ENCODE data around the gene CARD9. TPM values are rescaled to one million over a fixed set of nuclear protein-coding genes. Genes with fewer than 3 reads are reported as not detected.

Gene CARD9, protein sequence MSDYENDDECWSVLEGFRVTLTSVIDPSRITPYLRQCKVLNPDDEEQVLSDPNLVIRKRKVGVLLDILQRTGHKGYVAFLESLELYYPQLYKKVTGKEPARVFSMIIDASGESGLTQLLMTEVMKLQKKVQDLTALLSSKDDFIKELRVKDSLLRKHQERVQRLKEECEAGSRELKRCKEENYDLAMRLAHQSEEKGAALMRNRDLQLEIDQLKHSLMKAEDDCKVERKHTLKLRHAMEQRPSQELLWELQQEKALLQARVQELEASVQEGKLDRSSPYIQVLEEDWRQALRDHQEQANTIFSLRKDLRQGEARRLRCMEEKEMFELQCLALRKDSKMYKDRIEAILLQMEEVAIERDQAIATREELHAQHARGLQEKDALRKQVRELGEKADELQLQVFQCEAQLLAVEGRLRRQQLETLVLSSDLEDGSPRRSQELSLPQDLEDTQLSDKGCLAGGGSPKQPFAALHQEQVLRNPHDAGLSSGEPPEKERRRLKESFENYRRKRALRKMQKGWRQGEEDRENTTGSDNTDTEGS
- 10.0 TPM for total RNA-seq
- long read RNA-seq, transcript CARD9-201 (13 exons, 2,123 nt): major isoform, 5 of 24 reads
- long read RNA-seq, partial matches to known transcripts: 4 of 24 reads
- long read RNA-seq, other reads (novel, unspliced or antisense): 15 of 24 reads

DNA sequence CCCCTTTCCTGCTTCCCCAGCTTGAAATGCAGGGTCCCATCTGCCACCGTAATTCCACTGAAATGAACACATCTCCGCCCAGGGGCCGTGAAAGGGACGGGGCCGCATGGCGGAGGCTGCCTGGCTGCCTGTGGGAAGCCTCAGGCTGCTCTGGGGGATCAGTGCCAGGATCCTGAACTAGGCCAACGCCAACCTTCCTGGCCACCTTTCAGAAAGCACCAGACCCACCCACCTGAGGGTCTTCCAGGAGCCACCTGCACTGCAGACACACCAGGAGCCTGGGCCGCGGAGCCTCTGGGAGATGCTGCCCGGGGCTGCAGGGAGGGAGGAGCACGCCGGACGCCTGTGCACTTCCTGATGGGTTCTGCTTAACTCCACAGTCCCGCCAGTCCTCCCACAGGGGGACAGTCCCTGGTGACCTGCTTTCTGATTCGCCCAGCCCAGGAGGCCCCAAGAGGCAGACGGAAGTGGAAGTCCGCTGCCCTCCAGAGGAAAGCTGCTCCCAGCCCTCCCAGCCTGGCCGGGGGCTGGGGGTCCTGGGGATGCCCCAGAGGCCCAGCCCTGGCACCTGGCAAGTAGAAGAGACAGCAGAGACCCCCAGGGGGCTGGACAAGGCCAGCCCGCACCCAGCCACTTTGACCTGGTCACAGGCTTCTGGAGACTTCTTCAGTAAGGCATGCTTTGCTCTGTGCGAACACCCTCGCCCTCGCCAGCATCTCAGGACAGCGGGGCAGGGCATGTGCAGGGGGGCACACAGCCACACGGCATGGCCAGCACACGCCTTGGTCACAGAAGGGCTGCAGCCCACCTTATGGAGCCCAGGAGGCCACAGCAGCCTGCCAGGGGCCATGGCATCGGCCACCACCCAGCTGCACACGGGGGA, at the start of gene CARD9:
CARD9 (minus strand) TSS at position 370 of the 883 bp plus-strand sequence. CDS start 1,591 bp downstream, outside the sequence.
- no peaks in the 10 kb centered on the region for H3K27me3 ChIP-seq
- peaks cover 8% of the 10 kb centered on the region for H3K4me1 ChIP-seq
- H3K36me3 ChIP-seq: no peaks in the 10 kb centered on the region
- TF ChIP-seq, protein P1, sequence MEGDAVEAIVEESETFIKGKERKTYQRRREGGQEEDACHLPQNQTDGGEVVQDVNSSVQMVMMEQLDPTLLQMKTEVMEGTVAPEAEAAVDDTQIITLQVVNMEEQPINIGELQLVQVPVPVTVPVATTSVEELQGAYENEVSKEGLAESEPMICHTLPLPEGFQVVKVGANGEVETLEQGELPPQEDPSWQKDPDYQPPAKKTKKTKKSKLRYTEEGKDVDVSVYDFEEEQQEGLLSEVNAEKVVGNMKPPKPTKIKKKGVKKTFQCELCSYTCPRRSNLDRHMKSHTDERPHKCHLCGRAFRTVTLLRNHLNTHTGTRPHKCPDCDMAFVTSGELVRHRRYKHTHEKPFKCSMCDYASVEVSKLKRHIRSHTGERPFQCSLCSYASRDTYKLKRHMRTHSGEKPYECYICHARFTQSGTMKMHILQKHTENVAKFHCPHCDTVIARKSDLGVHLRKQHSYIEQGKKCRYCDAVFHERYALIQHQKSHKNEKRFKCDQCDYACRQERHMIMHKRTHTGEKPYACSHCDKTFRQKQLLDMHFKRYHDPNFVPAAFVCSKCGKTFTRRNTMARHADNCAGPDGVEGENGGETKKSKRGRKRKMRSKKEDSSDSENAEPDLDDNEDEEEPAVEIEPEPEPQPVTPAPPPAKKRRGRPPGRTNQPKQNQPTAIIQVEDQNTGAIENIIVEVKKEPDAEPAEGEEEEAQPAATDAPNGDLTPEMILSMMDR (IDR thresholded peaks at IDR 0.05): no peak
- H3K4me3 ChIP-seq: peak within 1 kb of the TSS; percentile 43
- intact Hi-C loops (cut with DNase I): no loop called here
- no peaks in the 10 kb centered on the region for H3K9me3 ChIP-seq
- H3K27ac ChIP-seq: peak within 1 kb of the TSS; percentile 53
- peak; percentile 82 for ATAC-seq
- peak; percentile 82 for DNase-seq

GRCh38 chr9:136422876-136423275, 49.4 kb upstream of the CARD9 start:
- intact Hi-C loops (cut with DNase I): no loop called here
- Histone ChIP-seq H3K36me3 (peaks cover 71% of the 10 kb centered on the region), H3K27ac (no peak overlapping the region), H3K4me1 (no peaks in the 10 kb centered on the region), H3K9me3 (no peaks in the 10 kb centered on the region), H3K4me3 (no peak overlapping the region), H3K27me3 (no peaks in the 10 kb centered on the region)
- DNase-seq (no peak), ATAC-seq (no peak)
- TF ChIP-seq, protein P1 (IDR thresholded peaks at IDR 0.05): no peak

DNA sequence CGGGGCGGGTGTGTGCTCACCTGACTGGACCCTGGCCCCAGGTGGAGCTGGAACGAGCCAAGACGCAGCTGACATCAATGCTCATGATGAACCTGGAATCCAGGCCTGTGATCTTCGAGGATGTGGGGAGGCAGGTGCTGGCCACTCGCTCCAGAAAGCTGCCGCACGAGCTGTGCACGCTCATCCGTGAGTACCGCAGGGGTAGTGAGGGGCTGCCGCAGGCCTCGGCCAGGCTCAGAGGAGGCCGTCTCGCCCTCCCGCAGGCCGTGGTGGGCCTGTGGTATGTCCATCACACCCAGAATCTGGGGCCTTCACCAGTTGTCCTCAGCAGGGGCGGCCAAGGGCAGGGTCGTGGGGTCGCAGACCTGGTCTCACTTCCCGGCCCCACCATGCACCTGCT, 48.3 kb upstream of the CARD9 start:
- H3K36me3 ChIP-seq: peaks cover 82% of the 10 kb centered on the region
- ATAC-seq: no peak
- no peak overlapping the region for H3K27ac ChIP-seq
- no peak for DNase-seq
- TF ChIP-seq, protein P1 (IDR thresholded peaks at IDR 0.05): no peak
- no peak overlapping the region for H3K4me3 ChIP-seq
- intact Hi-C loops (cut with DNase I): no loop called here
- H3K9me3 ChIP-seq: no peaks in the 10 kb centered on the region
- H3K4me1 ChIP-seq: no peaks in the 10 kb centered on the region
- no peaks in the 10 kb centered on the region for H3K27me3 ChIP-seq

DNA sequence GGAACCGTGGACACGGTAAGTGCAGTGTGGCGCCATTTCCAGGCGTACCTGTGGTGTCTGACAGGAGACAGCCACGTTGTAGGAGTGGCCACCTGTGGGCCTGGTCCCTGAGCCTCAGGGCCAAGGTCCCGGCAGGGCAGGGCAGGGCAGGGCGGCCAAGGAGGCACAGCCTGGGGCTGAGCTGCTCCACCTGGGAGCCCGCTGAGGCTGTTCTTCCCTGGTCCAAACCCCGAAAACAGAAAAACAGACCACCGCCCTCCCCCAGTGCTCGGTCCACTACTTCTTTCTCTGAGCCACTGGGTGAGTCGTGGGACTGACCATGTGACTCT, 45.6 kb upstream of the CARD9 start:
- no peak for DNase-seq
- H3K27ac ChIP-seq: no peak overlapping the region
- H3K4me1 ChIP-seq: no peaks in the 10 kb centered on the region
- H3K9me3 ChIP-seq: no peaks in the 10 kb centered on the region
- TF ChIP-seq, protein P1 (IDR thresholded peaks at IDR 0.05): no peak
- no peak overlapping the region for H3K4me3 ChIP-seq
- H3K36me3 ChIP-seq: peaks cover 100% of the 10 kb centered on the region
- H3K27me3 ChIP-seq: no peaks in the 10 kb centered on the region
- ATAC-seq: no peak
- intact Hi-C loops (cut with DNase I): no loop called here

DNA sequence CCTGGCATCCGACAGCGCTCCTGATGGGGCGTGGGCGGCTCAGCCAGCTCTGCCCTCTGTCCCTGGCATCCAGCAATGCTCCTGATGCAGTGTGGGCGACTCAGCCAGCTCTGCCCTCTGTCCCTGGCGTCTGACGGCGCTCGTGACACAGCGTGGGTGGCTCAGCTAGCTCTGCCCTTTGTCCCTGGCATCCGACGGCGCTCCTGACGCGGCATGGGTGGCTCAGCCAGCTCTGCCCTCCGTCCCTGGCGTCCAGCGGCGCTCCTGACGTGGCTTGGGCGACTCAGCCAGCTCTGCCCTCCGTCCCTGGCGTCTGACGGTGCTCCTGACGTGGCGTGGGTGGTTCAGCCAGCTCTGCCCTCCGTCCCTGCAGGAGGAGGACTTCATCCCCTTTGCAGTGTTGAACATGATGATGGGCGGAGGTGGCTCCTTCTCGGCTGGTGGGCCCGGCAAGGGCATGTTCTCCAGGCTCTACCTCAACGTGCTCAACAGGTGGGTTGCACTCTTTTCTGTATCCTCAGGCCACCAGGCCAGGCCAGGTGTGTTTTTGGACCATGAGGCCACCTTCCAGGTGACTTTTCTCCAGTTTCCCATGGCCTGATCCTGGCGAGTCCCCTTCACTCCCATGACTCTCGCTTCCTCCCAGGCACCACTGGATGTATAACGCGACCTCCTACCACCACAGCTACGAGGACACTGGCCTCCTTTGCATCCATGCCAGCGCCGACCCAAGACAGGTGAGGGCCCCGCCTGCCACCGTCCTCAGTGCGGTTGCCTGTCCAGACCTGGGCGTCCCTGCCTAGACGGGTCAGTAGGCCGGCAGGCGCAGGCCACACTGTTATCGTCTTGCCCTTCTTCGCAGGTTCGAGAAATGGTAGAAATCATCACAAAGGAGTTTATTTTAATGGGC, 45.0 kb upstream of the CARD9 start:
- intact Hi-C loops (cut with DNase I): no loop called here

More for the DNA sequence above, 45.0 kb upstream of the CARD9 start:
- H3K4me1 ChIP-seq: no peaks in the 10 kb centered on the region
- H3K27ac ChIP-seq: no peak overlapping the region
- H3K36me3 ChIP-seq: peaks cover 100% of the 10 kb centered on the region
- H3K27me3 ChIP-seq: no peaks in the 10 kb centered on the region
- ATAC-seq (no peak), DNase-seq (no peak)
- TF ChIP-seq, protein P1 (IDR thresholded peaks at IDR 0.05): no peak
- H3K4me3 ChIP-seq: no peak overlapping the region
- H3K9me3 ChIP-seq: no peaks in the 10 kb centered on the region

Data from upper lobe of right lung (tissue), 1 donor.